GM18502 (cell line): ENCODE measurements around the gene STK36.

Source experiments
- ATAC-seq: cut with Tn5 transposase; IDR thresholded peaks from one replicate; pipeline ENCODE4 v1.9.1; 2021; ENCODE audit warnings: mild to moderate bottlenecking; ENCODE audit not compliant: unreplicated experiment, poor library complexity

The STK36 gene, protein sequence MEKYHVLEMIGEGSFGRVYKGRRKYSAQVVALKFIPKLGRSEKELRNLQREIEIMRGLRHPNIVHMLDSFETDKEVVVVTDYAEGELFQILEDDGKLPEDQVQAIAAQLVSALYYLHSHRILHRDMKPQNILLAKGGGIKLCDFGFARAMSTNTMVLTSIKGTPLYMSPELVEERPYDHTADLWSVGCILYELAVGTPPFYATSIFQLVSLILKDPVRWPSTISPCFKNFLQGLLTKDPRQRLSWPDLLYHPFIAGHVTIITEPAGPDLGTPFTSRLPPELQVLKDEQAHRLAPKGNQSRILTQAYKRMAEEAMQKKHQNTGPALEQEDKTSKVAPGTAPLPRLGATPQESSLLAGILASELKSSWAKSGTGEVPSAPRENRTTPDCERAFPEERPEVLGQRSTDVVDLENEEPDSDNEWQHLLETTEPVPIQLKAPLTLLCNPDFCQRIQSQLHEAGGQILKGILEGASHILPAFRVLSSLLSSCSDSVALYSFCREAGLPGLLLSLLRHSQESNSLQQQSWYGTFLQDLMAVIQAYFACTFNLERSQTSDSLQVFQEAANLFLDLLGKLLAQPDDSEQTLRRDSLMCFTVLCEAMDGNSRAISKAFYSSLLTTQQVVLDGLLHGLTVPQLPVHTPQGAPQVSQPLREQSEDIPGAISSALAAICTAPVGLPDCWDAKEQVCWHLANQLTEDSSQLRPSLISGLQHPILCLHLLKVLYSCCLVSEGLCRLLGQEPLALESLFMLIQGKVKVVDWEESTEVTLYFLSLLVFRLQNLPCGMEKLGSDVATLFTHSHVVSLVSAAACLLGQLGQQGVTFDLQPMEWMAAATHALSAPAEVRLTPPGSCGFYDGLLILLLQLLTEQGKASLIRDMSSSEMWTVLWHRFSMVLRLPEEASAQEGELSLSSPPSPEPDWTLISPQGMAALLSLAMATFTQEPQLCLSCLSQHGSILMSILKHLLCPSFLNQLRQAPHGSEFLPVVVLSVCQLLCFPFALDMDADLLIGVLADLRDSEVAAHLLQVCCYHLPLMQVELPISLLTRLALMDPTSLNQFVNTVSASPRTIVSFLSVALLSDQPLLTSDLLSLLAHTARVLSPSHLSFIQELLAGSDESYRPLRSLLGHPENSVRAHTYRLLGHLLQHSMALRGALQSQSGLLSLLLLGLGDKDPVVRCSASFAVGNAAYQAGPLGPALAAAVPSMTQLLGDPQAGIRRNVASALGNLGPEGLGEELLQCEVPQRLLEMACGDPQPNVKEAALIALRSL (N-terminal part only)

DNA sequence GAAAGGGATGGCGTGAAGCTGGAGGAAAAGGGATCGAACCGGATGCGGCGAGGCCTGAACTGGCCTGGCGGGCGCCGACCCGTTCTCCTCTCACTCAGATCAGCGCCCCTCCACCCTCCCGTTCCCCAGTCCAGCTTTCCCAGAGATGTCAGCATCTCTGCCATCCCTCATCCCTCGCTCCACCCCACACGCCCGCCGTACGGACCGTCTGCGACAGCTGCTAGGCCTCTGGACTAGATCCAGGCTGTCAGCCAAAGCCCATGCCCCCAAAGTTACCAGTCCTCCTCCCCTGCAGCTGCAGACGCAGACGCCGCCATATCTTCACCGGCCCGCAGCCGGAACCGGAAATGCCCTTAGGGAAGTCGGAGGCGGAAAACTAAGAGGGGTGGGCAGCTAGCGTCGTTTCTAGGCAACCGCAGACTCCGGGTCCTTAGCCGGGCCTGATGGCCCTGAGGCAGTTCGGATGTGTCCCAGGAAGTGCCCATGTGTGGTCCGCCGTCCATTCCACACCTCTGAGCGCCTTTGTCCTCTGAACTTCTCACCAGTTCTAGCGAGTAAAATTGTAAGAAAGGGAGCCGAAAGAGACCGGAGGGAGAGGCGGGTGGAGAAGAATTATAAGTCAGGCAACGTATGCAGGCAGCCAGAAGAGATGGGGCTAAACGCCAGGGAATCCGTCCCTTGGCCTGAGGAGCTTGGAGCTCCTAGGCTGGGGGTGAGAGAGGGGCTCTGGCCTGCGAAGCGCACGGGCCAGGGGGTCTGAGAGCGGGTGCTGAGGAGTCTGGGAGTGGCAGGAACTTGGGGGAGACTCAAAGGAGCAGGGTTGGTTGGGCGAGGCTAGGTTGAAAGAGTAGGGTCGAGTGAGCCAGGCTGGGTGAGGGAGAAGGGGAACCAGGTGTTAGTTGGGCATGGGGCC lies at the start of gene STK36, which contains the start of gene RNF25:
Gene STK36, plus strand, starts transcription at position 433 of the 913 bp plus-strand sequence. CDS start 744 bp downstream, outside the sequence.
Gene RNF25, minus strand, starts transcription at position 349 of the 913 bp plus-strand sequence. Its CDS starts 32 bp downstream, at position 317.
- ATAC-seq, result peak; percentile 99

DNA sequence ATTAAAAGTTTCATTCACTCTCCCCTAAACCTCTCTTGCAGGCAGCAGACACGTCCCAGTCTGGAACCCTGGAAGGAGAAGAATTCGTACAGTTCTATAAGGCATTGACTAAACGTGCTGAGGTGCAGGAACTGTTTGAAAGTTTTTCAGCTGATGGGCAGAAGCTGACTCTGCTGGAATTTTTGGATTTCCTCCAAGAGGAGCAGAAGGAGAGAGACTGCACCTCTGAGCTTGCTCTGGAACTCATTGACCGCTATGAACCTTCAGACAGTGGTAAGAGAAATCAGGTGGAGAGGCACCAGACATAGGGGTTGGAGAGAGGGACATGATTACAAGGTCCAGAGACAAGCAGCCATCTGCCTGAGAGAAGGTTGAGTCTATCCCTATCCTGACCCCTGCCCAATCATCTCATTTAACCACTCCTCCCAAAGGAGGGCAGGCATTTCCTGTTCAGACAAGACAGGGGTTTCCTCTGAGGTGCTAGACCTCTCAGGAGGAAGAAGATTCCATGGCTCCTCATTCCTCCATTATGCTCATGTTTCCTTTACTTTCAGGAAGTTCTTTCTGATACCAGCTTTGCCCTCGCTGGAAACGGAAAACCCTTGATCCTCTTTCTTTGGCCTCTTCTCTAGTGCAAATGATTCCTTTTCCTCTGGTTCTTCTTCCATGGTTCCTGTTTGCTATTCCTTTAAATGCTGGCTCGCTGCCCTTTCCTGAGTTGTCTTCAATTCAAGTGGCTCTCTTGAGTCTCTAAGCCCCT lies 49.1 kb upstream of the STK36 start:
- no peak for ATAC-seq

- no peak for ATAC-seq
These were observed 48.5 kb upstream of the STK36 start for GRCh38 chr2:218623366-218623705.

DNA sequence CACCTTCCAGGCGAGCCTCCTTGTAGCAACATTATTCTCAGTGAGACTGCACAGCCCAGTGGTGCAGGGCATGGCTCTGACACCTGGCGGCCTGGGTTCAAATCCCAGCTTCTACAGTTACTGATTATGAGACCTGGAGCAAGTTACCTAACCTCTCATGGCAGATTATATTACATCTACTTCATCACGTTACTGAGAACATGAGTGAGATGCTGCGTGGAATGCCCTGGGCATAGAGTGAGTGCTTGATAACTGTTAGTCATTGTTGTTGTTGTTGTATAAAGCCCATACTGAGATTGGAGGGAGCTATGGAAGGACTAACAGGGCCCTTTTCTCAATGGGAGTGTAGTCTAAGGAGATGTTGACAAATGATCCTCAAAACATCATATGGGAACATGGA lies 45.5 kb upstream of the STK36 start:
- ATAC-seq, result no peak

- no peak for ATAC-seq
These were observed 43.9 kb upstream of the STK36 start for GRCh38 chr2:218627939-218628338.

DNA sequence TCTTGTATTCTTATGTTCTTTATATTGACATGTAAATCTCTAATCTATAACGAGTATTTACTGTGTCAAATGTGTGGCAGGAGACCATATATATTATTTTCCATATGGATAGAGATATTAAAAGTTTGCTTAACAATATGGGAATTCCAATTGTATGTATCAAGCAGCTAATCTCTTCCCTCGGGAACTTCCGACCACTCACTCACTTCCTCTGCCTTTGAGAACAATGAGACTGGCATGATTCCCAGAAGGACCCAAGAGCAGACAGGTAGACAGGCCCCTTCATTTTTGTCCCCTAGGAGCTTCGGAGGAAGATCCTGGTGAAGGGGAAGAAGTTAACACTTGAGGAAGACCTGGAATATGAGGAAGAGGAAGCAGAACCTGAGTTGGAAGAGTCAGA lies 40.0 kb upstream of the STK36 start:
- no peak for ATAC-seq

- ATAC-seq, result no peak
These were observed 36.2 kb upstream of the STK36 start for GRCh38 chr2:218635719-218636118.

DNA sequence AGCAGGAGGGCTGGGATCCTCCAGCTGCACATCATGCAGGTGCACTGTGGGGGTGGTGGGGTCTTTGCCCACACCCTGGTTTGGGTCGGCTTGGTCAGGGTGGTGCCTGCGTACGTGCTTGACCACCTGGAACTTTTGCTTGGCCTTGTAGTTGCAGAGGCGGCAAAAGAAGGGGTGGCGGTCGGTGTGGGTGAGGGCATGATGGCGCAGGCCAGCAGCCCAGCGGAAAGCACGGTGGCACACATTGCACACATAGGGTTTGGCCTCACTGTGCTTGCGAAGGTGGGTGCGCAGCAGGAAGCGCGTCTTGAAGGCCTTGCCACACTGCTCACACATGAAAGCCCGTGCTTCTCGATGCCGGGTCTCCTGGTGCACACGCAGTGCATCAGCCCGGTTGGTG lies 33.5 kb upstream of the STK36 start:
- ATAC-seq, result no peak

- ATAC-seq, result no peak
These were observed 29.7 kb upstream of the STK36 start for GRCh38 chr2:218642121-218642656.

DNA sequence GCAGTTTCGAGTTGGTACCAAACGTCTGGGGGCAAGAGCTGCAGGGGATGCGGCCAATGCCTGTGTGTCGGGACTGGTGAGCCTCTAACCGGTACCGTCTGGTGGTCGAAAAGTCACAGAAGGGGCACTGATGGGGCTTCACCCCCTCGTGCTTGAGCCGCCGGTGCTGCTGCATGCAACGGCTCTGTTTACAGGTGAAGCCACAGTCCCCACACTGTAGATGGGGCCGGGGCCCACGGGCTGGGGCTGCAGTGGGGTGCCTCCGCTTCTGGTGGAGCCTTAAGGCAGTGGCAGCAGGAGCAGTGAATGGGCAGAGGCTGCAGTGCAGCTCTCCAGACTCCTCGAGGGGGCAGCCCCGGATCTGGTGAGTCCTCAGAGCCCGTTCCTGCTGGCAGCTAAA lies 29.1 kb upstream of the STK36 start:
- ATAC-seq, result no peak

DNA sequence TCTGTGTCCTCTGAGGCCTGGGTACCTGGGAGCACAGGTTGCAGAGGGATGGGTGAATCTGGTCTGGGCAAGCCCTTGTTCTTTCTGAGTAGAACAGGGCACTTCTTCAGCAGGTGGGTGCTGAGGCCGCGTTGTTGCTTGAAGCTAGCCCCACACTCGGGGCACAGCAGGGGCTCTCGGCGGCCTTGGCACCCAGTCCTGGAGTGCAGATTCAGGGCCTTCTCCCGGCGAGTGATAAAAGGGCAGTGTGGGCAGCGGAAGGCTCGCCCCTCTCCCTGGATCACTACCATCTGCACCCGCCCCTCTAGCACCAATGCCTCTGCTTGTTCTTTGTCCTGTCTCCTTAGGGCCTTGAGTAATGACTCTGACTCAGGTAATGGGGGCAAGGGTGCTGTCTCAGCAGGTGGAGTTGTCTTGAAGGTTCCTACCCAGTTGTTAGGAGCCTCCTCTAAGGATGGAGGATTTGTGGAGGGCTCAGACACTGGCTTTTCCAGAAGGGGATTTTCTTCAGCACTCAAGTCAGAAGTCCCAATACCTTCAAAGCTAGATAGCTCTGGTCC lies 28.1 kb upstream of the STK36 start:
- ATAC-seq, result no peak

DNA sequence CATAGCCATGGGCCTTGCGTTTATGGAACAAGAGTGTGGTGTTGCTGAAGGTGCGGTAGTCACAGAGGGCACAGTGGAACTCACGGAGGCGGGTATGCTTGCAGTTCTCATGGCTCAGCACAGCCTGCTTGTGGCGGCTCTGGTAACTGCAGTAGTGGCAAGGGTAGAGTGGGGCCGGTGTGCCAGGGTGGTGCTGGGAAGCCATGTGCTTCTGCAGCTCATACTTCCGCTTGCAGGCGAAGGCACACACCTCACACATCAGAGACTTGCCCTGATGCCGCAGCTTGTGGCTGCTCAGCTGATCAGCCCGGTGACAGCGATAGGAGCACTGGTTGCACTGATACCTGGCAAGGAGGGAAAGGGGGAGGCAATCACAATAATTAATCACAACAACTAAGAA lies 27.2 kb upstream of the STK36 start:
- no peak for ATAC-seq

- no peak for ATAC-seq
These were observed 26.8 kb upstream of the STK36 start for GRCh38 chr2:218645126-218645525.

DNA sequence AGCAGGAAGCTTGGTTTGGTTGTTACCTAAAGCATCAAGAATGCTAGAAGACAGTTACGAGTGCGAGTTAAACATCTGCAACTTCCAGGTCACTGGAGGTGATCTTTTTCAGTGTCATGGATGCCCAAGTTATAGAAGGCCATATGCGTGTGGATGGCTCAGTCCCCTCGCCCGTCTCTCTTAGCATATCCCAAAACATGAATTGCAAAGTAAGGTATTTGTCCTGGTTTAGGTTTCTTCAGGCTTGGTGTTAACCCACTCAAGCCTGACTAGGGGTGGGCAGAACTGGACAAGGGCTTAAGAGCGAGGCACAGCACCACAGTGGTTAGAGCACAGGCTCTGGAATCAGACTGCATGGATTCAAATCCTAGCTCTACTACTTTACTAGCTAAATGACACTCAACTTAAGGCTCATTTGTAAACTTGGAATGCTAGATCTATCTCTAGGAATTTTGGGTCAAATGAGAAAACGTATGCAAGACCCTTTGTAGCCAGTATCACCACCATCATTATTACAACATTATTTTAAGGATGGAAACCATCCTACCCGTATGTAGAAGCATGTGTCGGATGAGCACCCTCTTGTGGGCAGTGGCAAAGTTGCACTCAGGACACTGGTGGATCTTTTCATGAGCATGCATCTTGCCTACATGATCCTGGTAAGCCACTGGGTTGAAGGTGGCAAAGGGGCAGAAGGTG lies 23.6 kb upstream of the STK36 start:
- peak; percentile 59 for ATAC-seq

- ATAC-seq, result no peak
These were observed 23.1 kb upstream of the STK36 start for GRCh38 chr2:218648787-218649100.

GRCh38 chr2:218655751-218656150 lies 16.1 kb upstream of the STK36 start:
- ATAC-seq, result no peak

DNA sequence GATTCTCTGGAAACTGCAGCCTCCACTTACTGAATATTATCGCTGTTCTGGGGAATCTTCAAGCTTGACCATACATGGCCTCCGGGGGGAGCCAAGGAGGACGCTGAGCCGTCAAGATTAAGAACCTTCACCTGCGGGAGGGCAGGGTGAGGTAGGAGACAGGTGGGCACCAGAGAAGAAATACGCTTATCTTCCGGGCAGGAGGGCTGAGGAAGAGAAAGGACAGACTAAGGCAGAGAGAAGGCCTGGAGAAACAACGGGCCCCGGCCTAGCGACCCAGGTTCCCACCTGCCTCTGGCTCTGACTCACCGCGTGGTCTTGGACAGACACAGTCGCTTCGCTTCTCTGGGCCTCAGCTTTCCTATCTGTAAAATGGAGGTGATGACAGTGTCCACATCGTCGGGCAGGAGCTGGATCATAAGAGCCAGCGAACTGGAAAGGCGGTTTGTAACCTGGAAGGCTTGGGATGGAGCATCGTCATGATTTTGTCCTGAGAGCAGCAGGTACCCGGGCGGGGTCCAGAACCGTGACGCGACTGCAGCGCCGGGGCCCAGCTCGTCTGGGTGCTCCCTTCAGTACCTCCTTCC lies 13.1 kb upstream of the STK36 start:
- peak; percentile 51 for ATAC-seq
